Neural progenitor cell (in vitro differentiated cells): Measurements from ENCODE around the gene SDCCAG8. TPM values are rescaled to one million over a fixed set of nuclear protein-coding genes. Genes with fewer than 3 reads are reported as not detected.

Experiments used
- DNase-seq: peaks from one replicate; pipeline ENCODE4 v3.0.0-alpha.2; 2016; ENCODE audit warnings: low spot score
- H2AFZ ChIP-seq: fragments of 200-600 bp; sonication (generic); replicated peaks from 2 replicates; pipeline ENCODE4 v1.6.1; 2016; ENCODE audit warnings: antibody characterized with exemption
- H3F3A ChIP-seq: fragments of 200-600 bp; sonication (generic); 2 replicates; pipeline ENCODE4 v1.6.1; 2016; ENCODE audit warnings: antibody characterized with exemption, low read depth
- H3K27ac ChIP-seq: fragments of 200-600 bp; sonication (generic); 2 replicates; pipeline ENCODE4 v1.5.1; 2016; ENCODE audit warnings: mild to moderate bottlenecking
- H3K27me3 ChIP-seq: fragments of 200-600 bp; sonication (generic); 2 replicates; pipeline ENCODE4 v1.6.1; 2016; ENCODE audit warnings: mild to moderate bottlenecking, moderate library complexity
- H3K36me3 ChIP-seq: fragments of 200-600 bp; sonication (generic); 2 replicates; pipeline ENCODE4 v1.5.1; 2016
- H3K4me1 ChIP-seq: fragments of 200-600 bp; sonication (generic); 2 replicates; pipeline ENCODE4 v1.6.1; 2016; ENCODE audit warnings: mixed run types
- H3K4me2 ChIP-seq: fragments of 200-600 bp; sonication (generic); 2 replicates; pipeline ENCODE4 v1.6.1; 2016
- H3K4me3 ChIP-seq: fragments of 200-600 bp; sonication (generic); 2 replicates; pipeline ENCODE4 v1.5.1; 2016
- H3K79me2 ChIP-seq: fragments of 200-600 bp; sonication (generic); 2 replicates; pipeline ENCODE4 v1.6.1; 2016; ENCODE audit warnings: low read depth
- H3K9ac ChIP-seq: fragments of 200-600 bp; sonication (generic); 2 replicates; pipeline ENCODE4 v1.6.1; 2016
- H3K9me3 ChIP-seq: fragments of 200-600 bp; sonication (generic); 2 replicates; pipeline ENCODE4 v1.5.1; 2016; ENCODE audit warnings: low read depth
- H4K20me1 ChIP-seq: fragments of 200-600 bp; sonication (generic); 2 replicates; pipeline ENCODE4 v1.6.1; 2016; ENCODE audit warnings: low read depth
- H3K27ac Mint-ChIP-seq: 3 replicates; pipeline ENCODE4 v1.8.0; 2021; ENCODE audit warnings: mixed read lengths
- H3K27me3 Mint-ChIP-seq: 2 replicates; pipeline ENCODE4 v1.8.0; 2022; ENCODE audit warnings: low read depth, mild to moderate bottlenecking, inconsistent platforms, moderate library complexity, mixed read lengths; ENCODE audit not compliant: insufficient read depth
- H3K36me3 Mint-ChIP-seq: 3 replicates; pipeline ENCODE4 v1.8.0; 2021; ENCODE audit warnings: mixed read lengths
- H3K4me1 Mint-ChIP-seq: 3 replicates; pipeline ENCODE4 v1.8.0; 2021; ENCODE audit warnings: mixed read lengths
- H3K4me3 Mint-ChIP-seq: 3 replicates; pipeline ENCODE4 v1.8.0; 2021; ENCODE audit warnings: mild to moderate bottlenecking, moderate library complexity, mixed read lengths
- H3K9me3 Mint-ChIP-seq: 3 replicates; pipeline ENCODE4 v1.8.0; 2020; ENCODE audit warnings: mixed read lengths
- EZH2 ChIP-seq: fragments of 200-600 bp; sonication (generic); IDR thresholded peaks from 2 replicates; pipeline ENCODE4 v1.6.1; 2017; ENCODE audit warnings: antibody characterized with exemption, mild to moderate bottlenecking, moderate library complexity
- EZH2phosphoT487 ChIP-seq: fragments of 200-600 bp; sonication (generic); IDR thresholded peaks from 2 replicates; pipeline ENCODE4 v1.6.1; 2017; ENCODE audit warnings: antibody characterized with exemption
- total RNA-seq: library from RNA; depleted of rRNA; stranded (reverse); fragments of >200 nt; gene quantifications from 2 replicates; pipeline ENCODE4 v1.2.3, GENCODE V29; 2015; ENCODE audit warnings: low replicate concordance
- TF ChIP-seq, protein P1 (sequence below): fragments of 200-600 bp; sonication (generic); IDR thresholded peaks from 2 replicates; pipeline ENCODE4 v1.5.1; 2017; ENCODE audit warnings: antibody characterized with exemption, mild to moderate bottlenecking

The SDCCAG8 gene
- total RNA-seq, 1 donor from 2014 or later, result 30.3 TPM

DNA sequence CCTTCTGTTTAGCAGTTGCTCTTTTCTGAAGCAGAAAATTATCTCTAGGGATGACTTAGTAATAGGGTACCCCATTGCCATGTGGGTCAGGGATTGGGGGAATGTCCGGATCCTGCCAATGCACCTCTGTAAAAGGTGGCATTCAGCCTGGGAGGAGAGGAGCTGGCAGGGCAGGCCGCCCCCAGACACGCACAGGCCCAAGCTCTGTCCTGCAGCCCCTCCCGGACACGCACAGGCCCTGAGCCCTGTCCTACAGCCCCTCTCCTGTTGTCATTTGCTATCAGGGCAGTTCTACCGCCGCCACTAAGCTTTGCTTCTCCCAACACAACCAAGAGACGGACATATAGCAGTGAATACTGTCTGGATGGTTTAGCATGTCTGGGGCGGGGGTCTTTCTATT is 219.1 kb downstream of the SDCCAG8 start:
- H3K27me3 ChIP-seq, result no peaks in the 10 kb centered on the region
- H3K36me3 ChIP-seq, result no peaks in the 10 kb centered on the region
- H3K36me3 Mint-ChIP-seq, result peaks cover 6% of the 10 kb centered on the region
- H3K79me2 ChIP-seq, result no peaks in the 10 kb centered on the region
- H3K4me1 Mint-ChIP-seq, result peaks cover 75% of the 10 kb centered on the region
- no peak overlapping the region for H3K9ac ChIP-seq
- no peaks in the 10 kb centered on the region for H4K20me1 ChIP-seq
- H3K9me3 Mint-ChIP-seq, result peaks cover 3% of the 10 kb centered on the region
- peaks cover 4% of the 10 kb centered on the region for H3K27me3 Mint-ChIP-seq
- TF ChIP-seq EZH2phosphoT487 (no peak), EZH2 (no peak)
- TF ChIP-seq, protein P1, sequence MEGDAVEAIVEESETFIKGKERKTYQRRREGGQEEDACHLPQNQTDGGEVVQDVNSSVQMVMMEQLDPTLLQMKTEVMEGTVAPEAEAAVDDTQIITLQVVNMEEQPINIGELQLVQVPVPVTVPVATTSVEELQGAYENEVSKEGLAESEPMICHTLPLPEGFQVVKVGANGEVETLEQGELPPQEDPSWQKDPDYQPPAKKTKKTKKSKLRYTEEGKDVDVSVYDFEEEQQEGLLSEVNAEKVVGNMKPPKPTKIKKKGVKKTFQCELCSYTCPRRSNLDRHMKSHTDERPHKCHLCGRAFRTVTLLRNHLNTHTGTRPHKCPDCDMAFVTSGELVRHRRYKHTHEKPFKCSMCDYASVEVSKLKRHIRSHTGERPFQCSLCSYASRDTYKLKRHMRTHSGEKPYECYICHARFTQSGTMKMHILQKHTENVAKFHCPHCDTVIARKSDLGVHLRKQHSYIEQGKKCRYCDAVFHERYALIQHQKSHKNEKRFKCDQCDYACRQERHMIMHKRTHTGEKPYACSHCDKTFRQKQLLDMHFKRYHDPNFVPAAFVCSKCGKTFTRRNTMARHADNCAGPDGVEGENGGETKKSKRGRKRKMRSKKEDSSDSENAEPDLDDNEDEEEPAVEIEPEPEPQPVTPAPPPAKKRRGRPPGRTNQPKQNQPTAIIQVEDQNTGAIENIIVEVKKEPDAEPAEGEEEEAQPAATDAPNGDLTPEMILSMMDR, result no peak
- H3K4me3 ChIP-seq, result no peak overlapping the region
- peak overlapping the region; percentile 15 for H3K4me2 ChIP-seq
- peak overlapping the region; percentile 96 for H3K27ac Mint-ChIP-seq
- DNase-seq, result no peak
- H3K4me1 ChIP-seq, result peaks cover 72% of the 10 kb centered on the region
- H3K27ac ChIP-seq, result no peak overlapping the region
- H3K4me3 Mint-ChIP-seq, result peak overlapping the region; percentile 20
- peaks cover 49% of the 10 kb centered on the region for H3F3A ChIP-seq
- no peak overlapping the region for H2AFZ ChIP-seq
- no peaks in the 10 kb centered on the region for H3K9me3 ChIP-seq

GRCh38 chr1:243475966-243476365 is 220.1 kb downstream of the SDCCAG8 start:
- H3K27me3 Mint-ChIP-seq, result peaks cover 4% of the 10 kb centered on the region
- Histone ChIP-seq H3K79me2 (no peaks in the 10 kb centered on the region), H4K20me1 (no peaks in the 10 kb centered on the region), H3K4me3 (no peak overlapping the region), H3F3A (peaks cover 39% of the 10 kb centered on the region), H3K9ac (no peak overlapping the region), H3K4me1 (peaks cover 61% of the 10 kb centered on the region), H3K27ac (no peak overlapping the region), H3K27me3 (no peaks in the 10 kb centered on the region), H3K36me3 (no peaks in the 10 kb centered on the region), H2AFZ (no peak overlapping the region), H3K4me2 (peak overlapping the region; percentile 57), H3K9me3 (no peaks in the 10 kb centered on the region)
- peaks cover 3% of the 10 kb centered on the region for H3K9me3 Mint-ChIP-seq
- peaks cover 8% of the 10 kb centered on the region for H3K36me3 Mint-ChIP-seq
- H3K4me3 Mint-ChIP-seq, result peak overlapping the region; percentile 46
- DNase-seq, result peak; percentile 87
- peaks cover 67% of the 10 kb centered on the region for H3K4me1 Mint-ChIP-seq
- TF ChIP-seq EZH2phosphoT487, result no peak
- TF ChIP-seq, protein P1, result peak; percentile 60
- peak overlapping the region; percentile 96 for H3K27ac Mint-ChIP-seq

DNA sequence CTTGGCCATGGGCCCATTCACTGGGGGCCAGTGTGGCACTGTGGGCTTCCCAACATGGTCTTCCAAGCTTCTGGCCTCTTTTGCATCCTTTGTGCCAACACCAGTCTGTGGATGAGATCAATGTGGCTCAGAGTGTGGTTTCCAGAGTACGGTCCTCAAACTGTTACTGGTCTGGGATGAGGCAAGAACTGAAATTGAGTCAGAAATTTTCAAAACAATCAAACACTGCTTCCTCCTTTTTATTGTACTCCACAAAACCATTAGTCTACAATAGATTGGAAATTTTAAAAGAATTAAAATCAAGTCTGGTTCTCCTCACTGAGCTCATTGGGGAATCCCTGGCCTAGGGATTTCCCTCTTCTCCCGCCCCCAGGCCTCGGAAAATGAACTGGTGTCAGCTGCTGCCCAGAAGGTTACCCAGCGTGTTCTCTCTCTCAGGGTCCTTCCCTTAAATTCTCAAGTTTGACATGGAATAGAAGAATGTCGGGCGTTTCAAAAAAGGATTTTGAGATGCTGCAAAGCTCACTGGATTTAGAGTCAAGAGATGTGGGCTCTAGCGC is 222.0 kb downstream of the SDCCAG8 start:
- H3K79me2 ChIP-seq, result no peaks in the 10 kb centered on the region
- H3K4me3 ChIP-seq, result no peak overlapping the region
- H4K20me1 ChIP-seq, result no peaks in the 10 kb centered on the region
- Mint-ChIP-seq H3K27me3 (peaks cover 14% of the 10 kb centered on the region), H3K4me1 (peaks cover 67% of the 10 kb centered on the region), H3K4me3 (no peak overlapping the region), H3K36me3 (peaks cover 8% of the 10 kb centered on the region), H3K9me3 (peaks cover 3% of the 10 kb centered on the region), H3K27ac (no peak overlapping the region)
- no peak for TF ChIP-seq EZH2
- no peak for TF ChIP-seq EZH2phosphoT487
- TF ChIP-seq, protein P1, result no peak
- H3K4me1 ChIP-seq, result peaks cover 55% of the 10 kb centered on the region
- H3K27ac ChIP-seq, result no peak overlapping the region
- no peaks in the 10 kb centered on the region for H3K36me3 ChIP-seq
- H3K9me3 ChIP-seq, result no peaks in the 10 kb centered on the region
- no peak for DNase-seq
- H3F3A ChIP-seq, result peaks cover 27% of the 10 kb centered on the region
- peaks cover 6% of the 10 kb centered on the region for H3K27me3 ChIP-seq
- H3K9ac ChIP-seq, result no peak overlapping the region
- H2AFZ ChIP-seq, result no peak overlapping the region
- H3K4me2 ChIP-seq, result no peak overlapping the region
